ENCODE results near the gene CTSW.

The CTSW gene

GRCh38 chr11:65900899-65901180, 21.2 kb downstream of the CTSW start:
- no peak for DNase-seq (ENCODE audit: low read depth, low spot score)

DNA sequence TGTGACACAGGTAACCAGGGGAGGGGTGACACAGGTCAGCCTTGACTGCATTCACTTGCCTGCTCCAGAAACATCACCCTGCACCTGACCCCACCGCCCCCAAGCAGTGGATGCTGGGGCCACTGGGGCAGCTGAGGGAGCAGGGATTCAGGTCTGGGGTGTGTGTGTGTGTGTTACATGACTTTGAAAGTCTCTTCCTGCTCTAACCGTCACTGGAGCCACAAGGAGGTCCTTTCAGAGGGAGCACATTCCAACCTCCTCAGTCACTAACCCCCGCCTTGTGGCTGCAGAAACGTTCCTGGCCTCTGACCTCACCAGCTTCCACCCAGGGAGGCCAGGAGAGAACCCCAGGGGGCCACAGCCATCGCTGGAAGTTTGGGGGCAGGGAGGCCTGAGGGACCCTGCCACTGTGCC, 23.4 kb downstream of the CTSW start:
- no peak for DNase-seq (ENCODE audit: low read depth, low spot score)

- DNase-seq (ENCODE audit: low read depth, low spot score) = no peak
These were observed 24.1 kb downstream of the CTSW start for GRCh38 chr11:65903715-65904114.

DNA sequence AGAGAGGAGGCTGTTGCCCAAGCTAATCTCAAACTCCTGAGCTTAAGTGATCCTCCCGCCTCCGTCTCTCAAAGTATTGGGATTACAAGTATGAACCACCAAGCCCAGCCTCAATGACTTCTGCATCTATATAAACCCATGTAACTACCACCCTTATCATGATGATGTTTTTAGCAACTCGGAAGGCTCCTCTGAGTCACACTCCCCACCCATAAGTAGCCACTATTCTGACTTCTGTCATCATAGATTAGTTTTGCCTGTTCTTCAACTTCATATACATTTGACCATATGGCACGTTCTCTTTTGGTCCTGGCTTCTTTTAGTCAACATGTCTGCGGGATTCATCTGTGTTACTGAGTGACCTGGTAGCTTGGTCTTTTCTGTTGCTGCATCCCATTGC, 27.0 kb downstream of the CTSW start:
- no peak for DNase-seq (ENCODE audit: low read depth, low spot score)

DNA sequence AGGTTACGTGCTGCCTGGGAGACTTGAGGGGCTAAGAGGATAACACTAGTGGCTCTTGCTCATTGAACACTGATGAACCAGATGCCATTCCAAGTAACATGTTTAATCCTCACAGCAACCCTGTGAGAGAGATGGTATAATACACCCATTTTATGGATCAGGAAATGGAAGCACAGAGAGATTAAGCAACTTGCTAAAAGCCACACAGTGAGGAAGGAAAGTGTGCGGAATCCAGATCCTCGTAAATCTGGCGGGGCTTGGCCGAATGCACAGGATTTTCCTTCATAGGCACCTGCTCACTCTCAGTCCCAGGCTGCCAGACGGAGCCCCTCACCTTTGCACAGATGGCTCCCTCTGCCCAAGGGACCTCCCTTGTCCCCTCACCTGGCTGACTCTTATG, 28.2 kb downstream of the CTSW start:
- DNase-seq (ENCODE audit: low read depth, low spot score) = no peak

DNA sequence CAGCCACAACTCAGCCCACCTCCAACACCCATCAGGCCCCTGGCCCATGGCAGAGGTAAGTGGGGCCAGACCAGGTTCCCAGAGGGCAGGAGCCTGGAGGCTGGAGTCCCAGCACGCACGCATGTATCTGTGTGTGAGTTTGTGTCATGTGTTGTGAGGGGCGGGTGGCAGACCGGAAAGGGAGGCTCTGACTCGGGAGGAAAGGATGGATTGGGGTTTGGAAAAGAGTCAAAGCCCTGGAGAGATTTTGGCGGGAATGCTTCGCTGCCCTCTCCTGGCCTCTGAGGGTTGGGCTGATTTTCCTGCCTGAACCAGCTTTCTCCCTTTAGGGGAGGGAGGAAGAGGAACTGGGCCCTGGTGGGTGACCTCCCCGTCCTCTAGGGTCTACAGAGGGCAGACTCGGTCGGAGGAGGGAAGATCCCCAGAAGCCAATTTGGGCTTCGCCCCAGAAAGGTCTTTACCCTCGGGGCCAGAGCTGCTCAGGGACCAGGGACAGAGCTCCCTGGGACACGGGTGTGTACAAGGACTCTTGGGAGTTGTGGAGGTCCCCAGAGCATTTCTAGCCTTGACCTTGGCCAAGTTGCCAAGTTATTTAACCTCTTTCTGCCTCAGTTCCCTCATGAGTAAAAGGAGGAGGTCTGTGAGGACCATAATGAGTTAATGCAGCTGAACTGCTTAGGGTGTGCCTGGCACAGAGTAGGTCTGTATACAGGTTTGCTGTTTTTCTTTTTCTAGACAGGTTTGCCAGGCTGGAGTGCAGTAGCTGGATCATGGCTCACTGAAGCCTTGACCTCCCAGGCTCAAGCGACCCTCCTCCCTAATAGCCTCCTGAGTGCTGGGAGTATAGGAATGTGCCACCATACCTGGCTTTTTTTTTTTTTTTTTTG, 32.3 kb downstream of the CTSW start:
- DNase-seq (ENCODE audit: low read depth, low spot score) = no peak

- DNase-seq (ENCODE audit: low read depth, low spot score) = no peak
These were observed 33.2 kb downstream of the CTSW start for GRCh38 chr11:65912845-65913244.

- DNase-seq (ENCODE audit: low read depth, low spot score) = no peak
These were observed 35.6 kb downstream of the CTSW start for GRCh38 chr11:65915101-65915820.

DNA sequence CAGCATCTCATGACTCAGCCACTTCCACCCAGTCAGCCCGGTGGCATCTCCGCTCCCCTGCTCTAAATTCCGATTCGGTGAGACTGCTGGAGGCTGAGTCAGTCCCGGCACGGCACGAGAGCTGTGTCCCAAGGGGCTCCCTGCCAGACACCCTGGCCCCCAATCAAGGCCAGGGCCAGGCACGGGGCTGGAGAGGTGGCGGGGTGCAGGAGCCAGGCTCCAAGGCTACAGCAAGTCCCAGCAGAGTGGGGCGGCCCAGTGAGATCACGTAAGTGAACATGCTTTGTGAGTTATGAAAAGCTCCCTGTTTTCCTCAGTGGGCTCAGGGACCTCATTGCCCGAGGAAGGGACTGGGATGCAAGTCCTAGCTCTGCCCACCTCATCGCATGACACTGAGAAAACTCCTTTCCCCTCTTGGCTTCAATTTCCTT, 36.2 kb downstream of the CTSW start:
- DNase-seq (ENCODE audit: low read depth, low spot score) = no peak

DNA sequence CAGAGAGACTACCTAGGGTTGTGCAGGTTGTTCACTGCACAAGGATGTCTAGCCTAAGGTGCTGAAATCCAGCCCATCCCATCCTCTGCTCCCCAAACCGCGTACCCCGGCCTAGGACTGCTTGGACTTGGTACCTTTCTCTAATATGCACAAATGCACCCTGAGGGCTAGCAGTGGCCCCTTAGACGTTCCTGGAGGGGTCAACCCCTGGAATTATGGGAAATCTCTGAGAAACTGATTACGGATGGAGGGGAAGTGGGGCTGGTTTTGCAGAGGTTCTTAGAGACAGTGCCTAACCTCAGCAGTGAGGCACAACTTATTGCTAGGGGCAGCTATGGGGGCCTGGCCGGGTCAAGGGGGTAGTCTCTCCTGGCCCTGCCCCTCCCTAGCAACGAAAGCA, 36.8 kb downstream of the CTSW start:
- no peak for DNase-seq (ENCODE audit: low read depth, low spot score)

DNA sequence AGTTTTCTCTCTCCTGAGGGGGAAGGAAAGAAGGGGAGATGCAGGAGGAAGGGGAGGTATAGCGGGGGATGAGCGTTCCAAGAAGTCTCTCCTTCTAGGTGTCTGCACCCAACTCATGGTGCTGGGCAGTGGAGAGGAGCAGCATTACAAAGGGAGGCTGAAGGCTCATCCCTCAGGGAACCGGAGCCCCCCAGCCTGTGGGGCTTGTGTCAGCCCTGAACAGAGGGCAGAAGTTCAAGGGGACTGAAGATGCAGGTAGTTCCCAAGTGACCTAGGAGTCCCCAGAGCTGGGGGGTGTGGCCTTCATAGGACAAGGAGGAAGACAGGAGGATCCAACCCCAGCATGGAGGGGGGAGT, 37.4 kb downstream of the CTSW start:
- no peak for DNase-seq (ENCODE audit: low read depth, low spot score)

- DNase-seq (ENCODE audit: low read depth, low spot score) = no peak
These were observed 38.0 kb downstream of the CTSW start for GRCh38 chr11:65917434-65918210.

GRCh38 chr11:65918211-65919140, 38.8 kb downstream of the CTSW start, which contains the start of gene C11orf68:
Gene C11orf68 (minus strand): TSS chr11:65919062. CDS start chr11:65919031, 31 bp downstream.
- no peak for DNase-seq (ENCODE audit: low read depth, low spot score)

GRCh38 chr11:65919141-65919572, 39.5 kb downstream of the CTSW start, which contains the start of gene DRAP1:
Gene DRAP1 (plus strand): TSS chr11:65919426. CDS start chr11:65919502, 76 bp downstream.
- peak; percentile 97 for DNase-seq (ENCODE audit: low read depth, low spot score)

DNA sequence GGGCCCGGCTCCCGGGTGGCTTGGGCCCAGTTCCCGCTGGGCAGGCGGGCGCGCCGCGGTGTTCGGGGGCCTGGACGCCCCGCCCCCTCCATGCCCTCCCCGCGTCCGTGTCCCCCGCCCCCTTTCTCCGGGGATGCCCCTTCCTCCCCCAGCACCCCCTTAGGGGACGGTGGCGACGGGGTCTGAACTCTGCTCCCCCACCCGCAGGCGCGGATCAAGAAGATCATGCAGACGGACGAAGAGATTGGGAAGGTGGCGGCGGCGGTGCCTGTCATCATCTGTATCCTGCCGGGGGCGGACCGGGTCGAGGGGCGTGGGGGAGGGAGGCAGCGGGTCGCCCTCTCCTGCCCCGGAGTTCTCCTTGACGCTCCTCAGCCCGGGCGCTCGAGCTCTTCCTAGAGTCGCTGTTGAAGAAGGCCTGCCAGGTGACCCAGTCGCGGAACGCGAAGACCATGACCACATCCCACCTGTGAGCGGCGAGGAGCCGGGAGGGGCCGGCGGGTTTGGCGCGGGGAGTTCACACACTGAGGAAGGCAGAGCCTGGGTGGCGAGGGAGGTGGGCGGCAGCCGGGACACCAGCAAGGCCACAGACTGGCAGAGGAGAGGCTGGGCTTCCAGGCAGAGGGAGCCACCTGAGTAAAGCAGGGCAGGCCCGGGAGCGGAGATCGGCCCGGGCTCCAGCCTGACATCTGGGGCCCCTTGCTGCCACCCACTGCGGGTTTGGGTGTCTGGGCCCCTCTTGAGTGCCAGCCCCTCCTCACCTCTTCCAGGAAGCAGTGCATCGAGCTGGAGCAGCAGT, 40.1 kb downstream of the CTSW start:
- no peak for DNase-seq (ENCODE audit: low read depth, low spot score)

GRCh38 chr11:65920372-65920802, 40.8 kb downstream of the CTSW start:
- no peak for DNase-seq (ENCODE audit: low read depth, low spot score)

- no peak for DNase-seq (ENCODE audit: low read depth, low spot score)
These were observed 41.5 kb downstream of the CTSW start for GRCh38 chr11:65921033-65921555.

DNA sequence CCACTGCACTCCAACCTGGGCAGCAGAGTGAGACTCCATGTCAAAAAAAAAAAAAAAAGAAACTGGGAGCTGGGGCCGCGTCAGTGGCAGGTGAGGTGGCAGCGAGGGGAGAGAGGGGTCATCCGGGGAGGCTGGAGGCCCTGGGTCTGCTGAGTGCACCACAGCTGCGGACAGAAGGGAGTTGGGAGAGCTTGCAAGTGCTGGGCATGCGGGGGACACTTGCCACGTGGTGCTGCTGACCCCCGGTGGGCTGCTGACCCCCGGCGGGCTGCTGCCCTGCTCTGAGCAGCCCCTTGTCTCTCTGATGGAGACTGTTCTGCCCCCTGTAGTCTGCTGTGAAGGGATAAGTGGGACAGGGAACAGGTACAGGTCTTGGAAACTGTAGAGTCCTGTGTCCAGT, 42.2 kb downstream of the CTSW start:
- DNase-seq (ENCODE audit: low read depth, low spot score) = no peak

DNA sequence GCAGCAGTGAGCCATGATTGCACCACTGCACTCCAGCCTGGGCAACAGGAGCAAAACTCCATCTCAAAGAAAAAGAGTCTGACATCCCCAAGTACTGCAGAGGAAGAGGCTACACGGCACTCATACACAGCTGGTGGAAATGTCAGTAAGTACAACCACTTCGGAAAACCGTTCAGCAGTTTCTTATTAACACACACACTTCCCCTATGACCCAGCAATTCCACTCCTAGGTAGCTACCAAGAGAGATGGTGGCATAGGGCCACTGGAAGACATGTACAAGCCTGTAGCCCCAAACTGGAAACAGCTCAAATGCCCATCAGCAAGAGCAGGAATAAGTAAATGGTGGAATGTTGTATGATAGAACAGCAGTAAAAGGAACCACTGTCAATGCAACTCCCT, 42.9 kb downstream of the CTSW start:
- no peak for DNase-seq (ENCODE audit: low read depth, low spot score)

DNA sequence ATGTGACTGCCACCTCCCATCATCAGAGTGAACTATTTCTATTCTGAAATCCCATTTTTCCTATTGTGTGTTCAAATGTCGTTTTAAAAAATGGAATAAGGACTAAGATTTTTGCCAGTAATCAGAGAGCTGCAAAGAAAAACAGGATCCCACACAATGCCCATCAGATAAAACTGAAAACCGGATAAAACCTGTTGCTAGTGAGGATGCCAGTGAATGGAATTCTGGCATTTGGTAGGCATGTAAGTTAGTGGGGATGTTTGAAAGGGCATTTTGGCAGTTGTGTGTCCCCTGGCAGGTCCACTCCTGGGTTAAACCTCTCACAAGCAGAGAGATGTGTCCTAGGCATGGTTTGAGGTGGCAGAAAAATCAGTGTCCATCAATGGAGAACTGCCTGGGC, 45.8 kb downstream of the CTSW start:
- DNase-seq (ENCODE audit: low read depth, low spot score) = no peak
